Hepatic stellate cell (primary cell): ENCODE data around the gene TK1.

Source experiments
- DNase-seq: peaks from one replicate; pipeline ENCODE4 v3.0.0; 2011; ENCODE audit warnings: low spot score

The TK1 gene

GRCh38 chr17:78219396-78220150, 32.7 kb upstream of the TK1 start:
- DNase-seq = no peak

GRCh38 chr17:78214706-78215061, 27.8 kb upstream of the TK1 start:
- no peak for DNase-seq

GRCh38 chr17:78214016-78214705, 27.3 kb upstream of the TK1 start, which contains the start of gene BIRC5:
Gene BIRC5 (plus strand): TSS chr17:78214253. CDS start chr17:78214317, 64 bp downstream.
- peak; percentile 95 for DNase-seq

- no peak for DNase-seq
Observed at GRCh38 chr17:78211032-78211431, 24.2 kb upstream of the TK1 start.

GRCh38 chr17:78210111-78210510, 23.3 kb upstream of the TK1 start:
- no peak for DNase-seq

- DNase-seq = no peak
Observed at GRCh38 chr17:78208486-78208885, 21.6 kb upstream of the TK1 start.

GRCh38 chr17:78206298-78206697, 19.4 kb upstream of the TK1 start:
- DNase-seq = no peak

- no peak for DNase-seq
Observed at GRCh38 chr17:78205124-78205775, 18.4 kb upstream of the TK1 start.

GRCh38 chr17:78204387-78205123, 17.7 kb upstream of the TK1 start:
- no peak for DNase-seq

GRCh38 chr17:78202666-78203065, 15.8 kb upstream of the TK1 start:
- DNase-seq = no peak

GRCh38 chr17:78200451-78200850, 13.6 kb upstream of the TK1 start:
- no peak for DNase-seq

- no peak for DNase-seq
Observed at GRCh38 chr17:78197147-78197832, 10.4 kb upstream of the TK1 start.

GRCh38 chr17:78196716-78197115, 9.9 kb upstream of the TK1 start:
- DNase-seq = no peak

GRCh38 chr17:78185981-78186691, 716 bp downstream of the TK1 start:
- DNase-seq = no peak

- DNase-seq = no peak
Observed at GRCh38 chr17:78184868-78185267, 2.0 kb downstream of the TK1 start.

GRCh38 chr17:78184351-78184750, 2.5 kb downstream of the TK1 start:
- no peak for DNase-seq

- no peak for DNase-seq
Observed at GRCh38 chr17:78183916-78184315, 2.9 kb downstream of the TK1 start.

GRCh38 chr17:78182504-78182903, 4.3 kb downstream of the TK1 start:
- DNase-seq = no peak

- DNase-seq = no peak
Observed at GRCh38 chr17:78180508-78180907, 6.3 kb downstream of the TK1 start.

- DNase-seq = no peak
Observed at GRCh38 chr17:78180083-78180482, 6.8 kb downstream of the TK1 start.

GRCh38 chr17:78179372-78179771, 7.5 kb downstream of the TK1 start:
- peak; percentile 83 for DNase-seq
